Upper lobe of right lung (tissue), 1 donor: ENCODE results near the gene TIAM1. TPM values are rescaled to one million over a fixed set of nuclear protein-coding genes. Genes with fewer than 3 reads are reported as not detected.

ENCODE experiments used
- ATAC-seq: fragments of 200-7000 bp; cut with Tn5 transposase; one replicate; pipeline ENCODE4 v1.9.1; 2020; ENCODE audit warnings: mild to moderate bottlenecking, moderate library complexity
- DNase-seq: peaks from one replicate; pipeline ENCODE4 v3.0.0-alpha.2; 2020
- H3K27ac ChIP-seq: fragments of 200-600 bp; one replicate; pipeline ENCODE4 v1.8.0; 2022
- H3K27me3 ChIP-seq: fragments of 200-600 bp; one replicate; pipeline ENCODE4 v1.8.0; 2022; ENCODE audit warnings: mild to moderate bottlenecking
- H3K36me3 ChIP-seq: fragments of 200-600 bp; one replicate; pipeline ENCODE4 v1.8.0; 2022
- H3K4me1 ChIP-seq: fragments of 200-600 bp; one replicate; pipeline ENCODE4 v1.8.0; 2022
- H3K4me3 ChIP-seq: fragments of 200-600 bp; one replicate; pipeline ENCODE4 v1.8.0; 2022; ENCODE audit warnings: mild to moderate bottlenecking
- H3K9me3 ChIP-seq: fragments of 200-600 bp; one replicate; pipeline ENCODE4 v1.8.0; 2022
- intact Hi-C: fragments of 100-400 bp; cut with DNase I; formaldehyde crosslinking; loops from one replicate; pipeline ENCODE4 v1.11.0; 2022
- total RNA-seq: library from RNA; stranded (reverse); fragmentation: NEBNext Ultra II Directional; extraction: Animal tissue kit (Norgen Biotek cat#: 25700); gene quantifications from one replicate; pipeline ENCODE4 v1.2.1, GENCODE V29; 2021
- TF ChIP-seq, protein P1 (sequence below): fragments of 200-600 bp; IDR thresholded peaks from one replicate; pipeline ENCODE4 v1.8.0; 2022; ENCODE audit warnings: antibody characterized with exemption
- donor health status: DM: no; HTN: yes; CAD: no; lungs with severe emphysema.

Gene TIAM1
- total RNA-seq, 1 donor from 2014 or later = 27.3 TPM

DNA sequence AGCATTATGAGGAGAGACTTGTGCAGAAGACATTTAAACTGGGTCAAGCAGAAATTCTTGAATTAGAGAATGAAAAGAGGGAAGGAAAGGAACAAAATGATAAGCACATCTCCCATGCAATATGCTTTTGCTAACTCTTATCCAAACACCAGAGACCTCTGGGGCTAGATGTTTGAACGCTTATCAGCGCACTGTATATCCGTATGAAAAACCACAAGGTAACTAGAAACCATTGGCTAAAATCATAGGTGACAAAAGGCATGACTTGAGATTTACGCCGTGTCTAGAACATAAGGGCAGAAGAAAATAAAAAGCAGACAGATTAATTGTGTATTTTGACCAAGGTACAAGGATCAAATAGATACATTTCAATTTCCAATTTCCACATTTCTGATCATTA, 38.0 kb upstream of the TIAM1 start:
- no peaks in the 10 kb centered on the region for H3K4me1 ChIP-seq
- H3K27me3 ChIP-seq = no peaks in the 10 kb centered on the region
- TF ChIP-seq, protein P1, sequence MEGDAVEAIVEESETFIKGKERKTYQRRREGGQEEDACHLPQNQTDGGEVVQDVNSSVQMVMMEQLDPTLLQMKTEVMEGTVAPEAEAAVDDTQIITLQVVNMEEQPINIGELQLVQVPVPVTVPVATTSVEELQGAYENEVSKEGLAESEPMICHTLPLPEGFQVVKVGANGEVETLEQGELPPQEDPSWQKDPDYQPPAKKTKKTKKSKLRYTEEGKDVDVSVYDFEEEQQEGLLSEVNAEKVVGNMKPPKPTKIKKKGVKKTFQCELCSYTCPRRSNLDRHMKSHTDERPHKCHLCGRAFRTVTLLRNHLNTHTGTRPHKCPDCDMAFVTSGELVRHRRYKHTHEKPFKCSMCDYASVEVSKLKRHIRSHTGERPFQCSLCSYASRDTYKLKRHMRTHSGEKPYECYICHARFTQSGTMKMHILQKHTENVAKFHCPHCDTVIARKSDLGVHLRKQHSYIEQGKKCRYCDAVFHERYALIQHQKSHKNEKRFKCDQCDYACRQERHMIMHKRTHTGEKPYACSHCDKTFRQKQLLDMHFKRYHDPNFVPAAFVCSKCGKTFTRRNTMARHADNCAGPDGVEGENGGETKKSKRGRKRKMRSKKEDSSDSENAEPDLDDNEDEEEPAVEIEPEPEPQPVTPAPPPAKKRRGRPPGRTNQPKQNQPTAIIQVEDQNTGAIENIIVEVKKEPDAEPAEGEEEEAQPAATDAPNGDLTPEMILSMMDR = no peak
- no peaks in the 10 kb centered on the region for H3K36me3 ChIP-seq
- DNase-seq (no peak), ATAC-seq (no peak)
- H3K9me3 ChIP-seq = no peaks in the 10 kb centered on the region
- intact Hi-C loops = no loop called here
- H3K27ac ChIP-seq = no peak overlapping the region
- no peak overlapping the region for H3K4me3 ChIP-seq

DNA sequence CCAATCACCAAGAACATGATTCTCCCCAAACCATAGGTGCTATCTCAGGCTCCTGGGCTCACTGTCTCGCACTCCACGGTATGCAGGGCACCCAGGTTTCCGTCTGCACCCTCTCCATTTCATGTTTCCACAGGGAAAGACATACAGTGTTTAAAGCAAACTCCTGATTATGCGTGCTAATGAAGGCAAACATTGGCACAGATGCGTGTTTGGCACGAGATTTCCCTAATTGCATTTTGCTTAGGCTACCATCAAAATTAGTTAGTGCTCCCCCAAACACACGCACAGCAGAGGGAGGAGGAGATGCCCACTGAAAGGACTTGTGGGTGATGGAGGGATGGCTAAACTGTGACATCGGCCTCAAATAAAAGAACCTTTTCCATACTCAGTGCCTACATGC, 32.2 kb upstream of the TIAM1 start:
- intact Hi-C loops = no loop called here
- ATAC-seq (no peak), DNase-seq (no peak)
- Histone ChIP-seq H3K9me3 (no peaks in the 10 kb centered on the region), H3K4me1 (no peaks in the 10 kb centered on the region), H3K4me3 (no peak overlapping the region), H3K27ac (no peak overlapping the region), H3K36me3 (no peaks in the 10 kb centered on the region), H3K27me3 (no peaks in the 10 kb centered on the region)
- TF ChIP-seq, protein P1 = no peak

DNA sequence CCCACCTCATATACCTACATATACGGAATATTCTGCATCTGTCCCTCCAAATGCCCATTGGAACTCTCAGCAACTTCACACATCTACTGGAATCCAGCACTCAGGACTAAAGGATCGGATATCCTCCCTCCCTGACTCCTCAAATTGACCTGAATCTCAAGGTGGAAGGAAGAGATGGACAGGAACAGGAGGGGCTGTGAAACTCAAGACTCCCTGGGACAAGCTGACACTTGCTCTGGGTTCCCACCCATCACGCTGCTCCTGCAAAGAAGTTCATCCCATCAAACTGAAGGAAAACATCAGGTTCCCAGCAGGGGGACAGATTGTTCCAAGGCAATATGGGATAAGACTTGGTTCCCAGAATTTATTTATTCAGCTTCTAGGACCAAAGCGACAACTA, 30.3 kb upstream of the TIAM1 start:
- intact Hi-C loops = no loop called here
- Histone ChIP-seq H3K36me3 (no peaks in the 10 kb centered on the region), H3K9me3 (no peaks in the 10 kb centered on the region), H3K27ac (no peak overlapping the region), H3K4me1 (no peaks in the 10 kb centered on the region), H3K4me3 (no peak overlapping the region), H3K27me3 (no peaks in the 10 kb centered on the region)
- no peak for DNase-seq
- TF ChIP-seq, protein P1 = no peak
- ATAC-seq = no peak

DNA sequence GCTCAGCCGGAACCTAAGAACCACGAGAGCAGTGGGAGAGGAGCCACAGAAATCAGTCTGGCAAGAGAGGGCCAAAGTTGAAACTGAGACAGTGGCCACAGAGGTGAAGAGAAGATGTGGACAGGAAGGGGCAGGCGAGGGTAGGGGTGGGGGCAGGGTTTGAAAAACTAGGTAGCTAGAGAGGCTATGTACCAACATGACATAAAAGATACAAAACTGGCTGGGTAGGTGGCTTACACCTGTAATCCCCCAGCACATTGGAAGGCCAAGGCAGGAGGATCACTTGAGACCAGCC, 28.4 kb upstream of the TIAM1 start:
- TF ChIP-seq, protein P1 = no peak
- Histone ChIP-seq H3K27ac (no peak overlapping the region), H3K36me3 (no peaks in the 10 kb centered on the region), H3K4me3 (no peak overlapping the region), H3K27me3 (no peaks in the 10 kb centered on the region), H3K4me1 (no peaks in the 10 kb centered on the region), H3K9me3 (no peaks in the 10 kb centered on the region)
- DNase-seq (no peak), ATAC-seq (no peak)
- intact Hi-C loops = no loop called here

DNA sequence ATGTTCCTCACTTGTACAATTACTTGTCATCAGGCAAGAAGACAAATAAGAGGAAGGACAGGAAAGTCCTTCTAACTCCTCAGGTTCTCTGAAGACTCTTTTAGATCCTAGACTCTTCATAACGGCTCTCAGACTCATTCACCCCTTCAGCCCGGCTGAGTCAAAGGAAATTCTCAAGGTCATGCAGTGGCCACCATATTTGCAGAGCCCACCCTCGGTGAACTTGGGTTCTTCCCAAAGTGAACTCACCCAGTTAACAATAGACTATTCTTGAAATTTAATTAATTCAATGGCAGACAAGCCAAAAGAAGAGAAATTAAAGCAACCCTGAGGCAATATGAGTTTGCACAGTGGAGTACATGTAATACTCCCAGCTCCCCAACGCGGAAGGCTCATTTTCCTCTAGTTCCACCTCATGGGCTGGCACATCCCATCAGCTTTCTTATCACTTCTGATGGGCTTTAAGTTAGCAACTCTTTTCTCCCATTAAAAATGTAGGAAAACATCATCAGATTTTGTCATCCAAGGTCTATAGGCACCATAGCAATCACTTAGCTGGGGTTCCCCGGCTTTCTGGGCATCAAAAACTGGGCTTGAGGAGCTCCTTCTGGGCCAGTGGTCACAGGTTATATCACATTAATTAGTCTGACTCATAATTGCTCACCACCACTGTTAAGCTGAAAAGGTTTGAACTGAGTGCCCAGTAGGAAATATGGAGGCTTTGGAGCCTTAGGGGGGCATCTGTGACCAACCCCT, 27.8 kb upstream of the TIAM1 start:
- TF ChIP-seq, protein P1 = no peak
- Histone ChIP-seq H3K4me1 (no peaks in the 10 kb centered on the region), H3K27me3 (no peaks in the 10 kb centered on the region), H3K36me3 (no peaks in the 10 kb centered on the region), H3K27ac (no peak overlapping the region), H3K9me3 (no peaks in the 10 kb centered on the region), H3K4me3 (no peak overlapping the region)
- DNase-seq (no peak), ATAC-seq (no peak)
- intact Hi-C loops = no loop called here
